T47D (cell line): ENCODE measurements around the gene IGF1R.

Source experiments
- DNase-seq, 2 experiments: peaks; one replicate each; pipeline versions ENCODE4 v3.0.0 to v3.0.0-alpha.2; 2011 to 2012; ENCODE audit warnings: low read depth in 1 of 2, low spot score in 1 of 2
- JUND ChIP-seq: IDR thresholded peaks from 2 replicates; pipeline ENCODE4 v1.6.1; 2012; ENCODE audit warnings: low read depth
- in situ Hi-C: cut with HindIII; loops from 2 replicates; pipeline ENCODE4 v1.10.0; 2016; ENCODE audit warnings: low sequenced_read_pairs, low pct_unique_long_range_greater_than_20kb

Gene IGF1R

GRCh38 chr15:98896802-98897732 is 248.7 kb downstream of the IGF1R start:
- no peak for TF ChIP-seq JUND
- in situ Hi-C loops, result no loop called here
- DNase-seq, result no peak

- no peak for TF ChIP-seq JUND
- in situ Hi-C loops, result no loop called here
- DNase-seq, result no peak
Observed at GRCh38 chr15:98898122-98898521, 249.8 kb downstream of the IGF1R start.

GRCh38 chr15:98899272-98900021 is 251.1 kb downstream of the IGF1R start:
- in situ Hi-C loops, result no loop called here
- TF ChIP-seq JUND, result no peak
- no peak for DNase-seq

GRCh38 chr15:98900356-98900755 is 252.0 kb downstream of the IGF1R start:
- no peak for TF ChIP-seq JUND
- in situ Hi-C loops, result no loop called here
- no peak for DNase-seq

- DNase-seq, result no peak
- TF ChIP-seq JUND, result no peak
- in situ Hi-C loops, result no loop called here
Observed at GRCh38 chr15:98901434-98902072, 253.2 kb downstream of the IGF1R start.

GRCh38 chr15:98902931-98903330 is 254.6 kb downstream of the IGF1R start:
- TF ChIP-seq JUND, result no peak
- DNase-seq, result no peak
- in situ Hi-C loops, result no loop called here

GRCh38 chr15:98903377-98904018 is 255.2 kb downstream of the IGF1R start:
- no peak for DNase-seq
- in situ Hi-C loops, result no loop called here
- TF ChIP-seq JUND, result no peak

- peak in 1 of 2 experiments; percentile 50 for DNase-seq
- in situ Hi-C loops, result no loop called here
- TF ChIP-seq JUND, result no peak
Observed at GRCh38 chr15:98904544-98904943, 256.2 kb downstream of the IGF1R start.

- TF ChIP-seq JUND, result peak; percentile 73; the same call in 1 of the 2 replicates
- in situ Hi-C loops, result no loop called here
- DNase-seq, result peak in 1 of 2 experiments; percentile 23
Observed at GRCh38 chr15:98905963-98906711, 257.8 kb downstream of the IGF1R start.

- DNase-seq, result no peak
- TF ChIP-seq JUND, result no peak
- in situ Hi-C loops, result no loop called here
Observed at GRCh38 chr15:98906712-98907083, 258.4 kb downstream of the IGF1R start.

- in situ Hi-C loops, result no loop called here
- no peak for DNase-seq
Observed at GRCh38 chr15:98907927-98908471, 259.7 kb downstream of the IGF1R start.

More at GRCh38 chr15:98907927-98908471, 259.7 kb downstream of the IGF1R start:
- TF ChIP-seq JUND, result no peak
